Skin epidermis (tissue), 12 donors: ENCODE measurements around the gene PHC3.

ENCODE experiments used
- H3K27ac ChIP-seq, 21 experiments: fragments of 200-600 bp; sonication (generic) in 11 of 21; one replicate each; pipeline ENCODE4 v1.5.0; 2020; ENCODE audit warnings: mild to moderate bottlenecking in 3 of 21, inconsistent platforms in 2 of 21, moderate library complexity in 2 of 21
- H3K4me3 ChIP-seq, 7 experiments: fragments of 200-600 bp; sonication (generic) in 2 of 7; one replicate each; pipeline ENCODE4 v1.5.0; 2020; ENCODE audit warnings: inconsistent platforms in 2 of 7, mild to moderate bottlenecking in 2 of 7, moderate library complexity in 1 of 7

Gene PHC3

GRCh38 chr3:170049146-170050000 lies 132.2 kb downstream of the PHC3 start:
- H3K4me3 ChIP-seq, result no peak overlapping the region
- H3K27ac ChIP-seq, result no peak overlapping the region

- Histone ChIP-seq H3K27ac (no peak overlapping the region), H3K4me3 (no peak overlapping the region)
Measured at GRCh38 chr3:170047133-170047404, 134.5 kb downstream of the PHC3 start.

- Histone ChIP-seq H3K4me3 (no peak overlapping the region), H3K27ac (no peak overlapping the region)
Measured at GRCh38 chr3:170046269-170047132, 135.0 kb downstream of the PHC3 start.

GRCh38 chr3:170044795-170045244 lies 136.7 kb downstream of the PHC3 start:
- Histone ChIP-seq H3K4me3 (no peak overlapping the region), H3K27ac (peak overlapping the region in 5 of 21 experiments; percentile 22 to 73 (median 32))

- no peak overlapping the region for H3K4me3 ChIP-seq
Measured at GRCh38 chr3:170044271-170044670, 137.3 kb downstream of the PHC3 start.

GRCh38 chr3:170043506-170043905 lies 138.0 kb downstream of the PHC3 start:
- no peak overlapping the region for H3K27ac ChIP-seq
- H3K4me3 ChIP-seq, result no peak overlapping the region

More at GRCh38 chr3:170044271-170044670, 137.3 kb downstream of the PHC3 start:
- peak overlapping the region in 5 of 21 experiments; percentile 22 to 73 (median 32) for H3K27ac ChIP-seq

GRCh38 chr3:170040418-170040817 lies 141.1 kb downstream of the PHC3 start:
- Histone ChIP-seq H3K27ac (no peak overlapping the region), H3K4me3 (no peak overlapping the region)

- peak overlapping the region in 5 of 21 experiments; percentile 18 to 51 (median 49) for H3K27ac ChIP-seq
- H3K4me3 ChIP-seq, result peak overlapping the region; percentile 51 to 65 (median 59)
Measured at GRCh38 chr3:170038434-170039110, 143.0 kb downstream of the PHC3 start.
